Osteocyte (in vitro differentiated cells): ENCODE measurements around the gene ACLY. TPM values are rescaled to one million over a fixed set of nuclear protein-coding genes. Genes with fewer than 3 reads are reported as not detected.

Experiments
- DNase-seq: peaks from one replicate; pipeline ENCODE4 v3.0.0; 2021; ENCODE audit warnings: mixed read lengths; ENCODE audit not compliant: unreplicated experiment; ENCODE audit errors: extremely low spot score
- H3K27ac Mint-ChIP-seq: one replicate; pipeline ENCODE4 v1.8.0; 2021; ENCODE audit warnings: mild to moderate bottlenecking, mixed read lengths; ENCODE audit not compliant: unreplicated experiment
- H3K27me3 Mint-ChIP-seq: one replicate; pipeline ENCODE4 v1.8.0; 2021; ENCODE audit warnings: mixed read lengths; ENCODE audit not compliant: unreplicated experiment
- H3K36me3 Mint-ChIP-seq: one replicate; pipeline ENCODE4 v1.8.0; 2021; ENCODE audit warnings: mixed read lengths; ENCODE audit not compliant: unreplicated experiment
- H3K4me1 Mint-ChIP-seq: one replicate; pipeline ENCODE4 v1.8.0; 2021; ENCODE audit warnings: mixed read lengths; ENCODE audit not compliant: unreplicated experiment
- H3K4me3 Mint-ChIP-seq: one replicate; pipeline ENCODE4 v1.8.0; 2021; ENCODE audit warnings: mild to moderate bottlenecking, moderate library complexity, mixed read lengths; ENCODE audit not compliant: unreplicated experiment
- H3K9me3 Mint-ChIP-seq: one replicate; pipeline ENCODE4 v1.8.0; 2021; ENCODE audit warnings: mixed read lengths; ENCODE audit not compliant: unreplicated experiment
- CTCF ChIP-seq: fragments of 200-600 bp; sonication (generic); IDR thresholded peaks from 2 replicates; pipeline ENCODE4 v1.5.0; 2021; ENCODE audit warnings: antibody characterized with exemption, mild to moderate bottlenecking, moderate library complexity
- total RNA-seq: library from RNA; stranded (reverse); gene quantifications from 2 replicates; pipeline ENCODE4 v1.2.1, GENCODE V29; 2021

ACLY gene
- total RNA-seq, 1 donor from 2014 or later, result 141 TPM

GRCh38 chr17:41943492-41943891 lies 24.7 kb upstream of the ACLY start:
- Mint-ChIP-seq H3K27ac (no peak overlapping the region), H3K36me3 (no peaks in the 10 kb centered on the region), H3K27me3 (no peaks in the 10 kb centered on the region), H3K4me3 (no peak overlapping the region), H3K9me3 (no peaks in the 10 kb centered on the region), H3K4me1 (no peaks in the 10 kb centered on the region)
- no peak for DNase-seq
- no peak for TF ChIP-seq CTCF

GRCh38 chr17:41942626-41943373 lies 24.0 kb upstream of the ACLY start:
- no peaks in the 10 kb centered on the region for H3K4me1 Mint-ChIP-seq
- TF ChIP-seq CTCF, result no peak
- no peaks in the 10 kb centered on the region for H3K27me3 Mint-ChIP-seq
- H3K36me3 Mint-ChIP-seq, result no peaks in the 10 kb centered on the region
- H3K4me3 Mint-ChIP-seq, result no peak overlapping the region
- no peaks in the 10 kb centered on the region for H3K9me3 Mint-ChIP-seq
- H3K27ac Mint-ChIP-seq, result no peak overlapping the region
- DNase-seq, result no peak

DNA sequence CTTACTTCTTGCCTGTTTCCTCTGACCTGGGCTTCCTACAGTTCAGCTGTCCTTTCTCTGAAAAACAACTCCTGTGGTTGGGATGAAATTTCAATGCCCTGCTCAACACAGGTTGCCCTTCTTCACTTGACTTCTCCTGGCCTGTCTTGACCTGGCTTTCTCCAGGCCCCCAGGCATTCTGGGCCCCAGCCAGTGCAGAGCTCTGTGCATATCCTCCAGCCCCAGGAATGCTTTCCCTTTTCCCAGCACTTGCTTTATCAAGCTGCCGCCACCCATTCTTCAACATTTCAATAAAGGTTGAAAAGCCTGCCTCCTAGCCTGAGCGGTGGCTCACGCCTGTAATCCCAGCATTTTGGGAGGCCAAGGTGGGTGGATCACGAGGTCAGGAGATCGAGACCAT lies 22.4 kb upstream of the ACLY start:
- no peaks in the 10 kb centered on the region for H3K36me3 Mint-ChIP-seq

DNA sequence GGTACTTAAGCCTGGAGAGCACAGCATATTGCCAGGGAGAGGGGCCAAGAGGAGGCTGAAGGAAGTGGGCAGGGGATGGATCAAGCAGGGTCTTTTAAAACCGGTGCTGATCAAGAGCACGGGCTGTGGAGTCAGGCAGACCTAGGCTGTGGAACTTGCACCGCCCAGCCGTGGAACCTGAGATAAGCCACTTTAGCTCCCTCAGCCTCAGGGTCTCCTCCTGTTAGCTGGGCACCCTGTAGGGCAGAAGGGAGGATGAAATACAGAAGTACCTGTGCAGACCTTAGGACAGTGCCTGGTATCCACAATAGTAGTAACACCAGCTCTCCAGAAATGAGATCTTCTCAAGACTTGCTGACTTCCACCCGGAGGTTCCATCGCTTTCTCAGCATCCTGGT lies 20.9 kb upstream of the ACLY start:
- Mint-ChIP-seq H3K36me3 (no peaks in the 10 kb centered on the region), H3K4me3 (no peak overlapping the region), H3K4me1 (no peaks in the 10 kb centered on the region), H3K27ac (no peak overlapping the region), H3K9me3 (no peaks in the 10 kb centered on the region), H3K27me3 (no peaks in the 10 kb centered on the region)
- no peak for TF ChIP-seq CTCF
- no peak for DNase-seq

More for the DNA sequence above, 22.4 kb upstream of the ACLY start:
- no peak for DNase-seq
- no peaks in the 10 kb centered on the region for H3K9me3 Mint-ChIP-seq
- no peaks in the 10 kb centered on the region for H3K27me3 Mint-ChIP-seq
- no peak overlapping the region for H3K4me3 Mint-ChIP-seq
- no peaks in the 10 kb centered on the region for H3K4me1 Mint-ChIP-seq
- no peak for TF ChIP-seq CTCF
- H3K27ac Mint-ChIP-seq, result no peak overlapping the region

DNA sequence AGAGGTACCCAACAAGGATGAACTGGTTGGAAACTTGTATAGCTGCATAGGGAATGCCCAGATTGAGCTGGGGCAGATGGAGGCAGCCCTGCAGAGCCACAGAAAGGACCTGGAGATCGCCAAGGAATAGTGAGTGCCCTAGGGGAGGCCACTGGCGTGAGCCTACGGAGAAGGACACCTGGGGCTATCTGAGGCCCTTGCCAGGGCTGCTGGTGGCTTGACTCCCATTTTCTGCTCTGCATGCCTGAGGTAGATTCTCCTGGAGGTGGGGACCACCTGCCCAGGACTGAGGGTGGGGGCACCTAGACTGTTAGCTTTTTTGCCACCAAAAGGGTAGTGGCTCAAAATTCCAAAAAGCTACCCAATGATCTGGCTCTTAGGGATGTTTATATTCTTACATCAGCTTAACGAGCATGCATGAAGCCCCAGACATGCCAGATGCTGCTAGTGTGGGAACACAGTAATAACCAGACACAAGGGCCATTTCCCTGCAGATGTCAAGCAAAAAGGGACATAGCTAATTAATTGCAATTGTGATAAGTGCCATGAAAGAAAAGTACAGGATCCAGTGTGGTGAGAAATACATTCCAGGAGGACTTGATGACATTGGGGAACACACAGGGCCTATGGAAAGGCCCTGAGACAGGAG lies 20.4 kb upstream of the ACLY start:
- H3K4me3 Mint-ChIP-seq, result no peak overlapping the region
- TF ChIP-seq CTCF, result no peak
- H3K9me3 Mint-ChIP-seq, result no peaks in the 10 kb centered on the region
- no peaks in the 10 kb centered on the region for H3K36me3 Mint-ChIP-seq
- H3K27ac Mint-ChIP-seq, result no peak overlapping the region
- DNase-seq, result no peak
- H3K27me3 Mint-ChIP-seq, result no peaks in the 10 kb centered on the region
- H3K4me1 Mint-ChIP-seq, result no peaks in the 10 kb centered on the region
